CD14-positive monocyte (primary cell): ENCODE data around the gene FBXO2. TPM values are rescaled to one million over a fixed set of nuclear protein-coding genes. Genes with fewer than 3 reads are reported as not detected.
A peak's percentile ranks its signal among the peaks of the same experiment; 100 is the strongest.

Experiments used
- DNase-seq, 3 donors: peaks; one replicate each; pipeline ENCODE4 v3.0.0-alpha.2; 2011 to 2022
- H2AFZ ChIP-seq: 2 replicates; pipeline ENCODE4 v1.6.0; 2012; ENCODE audit warnings: mild to moderate bottlenecking, low read depth, low read length, inconsistent platforms; ENCODE audit not compliant: insufficient read depth, poor library complexity, severe bottlenecking
- H3K27ac ChIP-seq, 2 donors: 1 replicate in 1 of 2; 2 replicates in 1 of 2; pipeline ENCODE4 v1.5.1; 2012 to 2013; ENCODE audit warnings: low read length in 2 of 2, control low read depth in 1 of 2, inconsistent platforms in 1 of 2, low read depth in 1 of 2, mild to moderate bottlenecking in 1 of 2
- H3K27me3 ChIP-seq, 2 donors: one replicate each; pipeline versions ENCODE4 v1.6.0 to v1.6.1; 2011 to 2013; ENCODE audit warnings: low read length in 2 of 2; ENCODE audit not compliant: control insufficient read depth in 2 of 2, insufficient read depth in 2 of 2
- H3K36me3 ChIP-seq, 2 donors: replicated peaks in 1 of 2; 1 replicate in 1 of 2; 2 replicates in 1 of 2; pipeline versions ENCODE4 v1.5.1 to v1.6.1; 2012 to 2013; ENCODE audit warnings: low read length in 2 of 2, control low read depth in 1 of 2, inconsistent platforms in 1 of 2, mild to moderate bottlenecking in 1 of 2; ENCODE audit not compliant: insufficient read depth in 2 of 2, control insufficient read depth in 1 of 2
- H3K4me1 ChIP-seq, 2 donors: 1 replicate in 1 of 2; 2 replicates in 1 of 2; pipeline versions ENCODE4 v1.5.1 to v1.6.1; 2012 to 2013; ENCODE audit warnings: low read length in 2 of 2, control low read depth in 1 of 2, inconsistent platforms in 1 of 2, mild to moderate bottlenecking in 1 of 2, moderate library complexity in 1 of 2; ENCODE audit not compliant: insufficient read depth in 2 of 2, control insufficient read depth in 1 of 2
- H3K4me2 ChIP-seq: replicated peaks from 2 replicates; pipeline ENCODE3; 2012; ENCODE audit warnings: low read length, moderate library complexity, mild to moderate bottlenecking; ENCODE audit not compliant: poor library complexity, severe bottlenecking; ENCODE audit errors: extremely low read depth
- H3K4me3 ChIP-seq, 3 experiments: fragments of 200-600 bp in 1 of 3; sonication (generic) in 1 of 3; replicated peaks in 1 of 3; 1 replicate in 2 of 3; 2 replicates in 1 of 3; pipeline ENCODE4 v1.5.1; 2011 to 2013; ENCODE audit warnings: low read length in 3 of 3, mild to moderate bottlenecking in 3 of 3, control low read depth in 2 of 3, low read depth in 2 of 3, inconsistent platforms in 1 of 3, moderate library complexity in 1 of 3
- H3K79me2 ChIP-seq: 2 replicates; pipeline ENCODE4 v1.6.0; 2012; ENCODE audit warnings: mild to moderate bottlenecking, control low read depth, inconsistent platforms, low read length, moderate library complexity; ENCODE audit not compliant: insufficient read depth
- H3K9ac ChIP-seq: 2 replicates; pipeline ENCODE4 v1.6.0; 2017; ENCODE audit warnings: low read length, mild to moderate bottlenecking; ENCODE audit not compliant: insufficient read depth, poor library complexity, severe bottlenecking
- H3K9me3 ChIP-seq, 2 donors: replicated peaks in 1 of 2; 1 replicate in 1 of 2; 2 replicates in 1 of 2; pipeline versions ENCODE4 v1.5.1 to v1.6.1; 2012 to 2013; ENCODE audit warnings: low read length in 2 of 2, control low read depth in 1 of 2; ENCODE audit not compliant: control insufficient read depth in 1 of 2, insufficient read depth in 1 of 2
- H4K20me1 ChIP-seq: 2 replicates; pipeline ENCODE4 v1.6.0; 2012; ENCODE audit warnings: mild to moderate bottlenecking, low read length, control low read depth, moderate library complexity; ENCODE audit not compliant: insufficient read depth
- H3K27ac Mint-ChIP-seq, 7 donors: one replicate each; pipeline ENCODE4 v1.8.0; 2020; ENCODE audit warnings: mild to moderate bottlenecking in 7 of 7, mixed read lengths in 7 of 7, moderate library complexity in 6 of 7, inconsistent platforms in 2 of 7
- H3K27me3 Mint-ChIP-seq, 3 donors: one replicate each; pipeline ENCODE4 v1.8.0; 2021 to 2022; ENCODE audit warnings: low read depth in 3 of 3, mild to moderate bottlenecking in 3 of 3, mixed read lengths in 3 of 3, moderate library complexity in 3 of 3, inconsistent platforms in 1 of 3
- H3K36me3 Mint-ChIP-seq, 2 donors: one replicate each; pipeline ENCODE4 v1.8.0; 2020; ENCODE audit warnings: mixed read lengths in 2 of 2, inconsistent platforms in 1 of 2, mild to moderate bottlenecking in 1 of 2
- H3K4me1 Mint-ChIP-seq: one replicate; pipeline ENCODE4 v1.8.0; 2020; ENCODE audit warnings: mild to moderate bottlenecking, mixed read lengths
- H3K4me3 Mint-ChIP-seq, 2 donors: one replicate each; pipeline ENCODE4 v1.8.0; 2020; ENCODE audit warnings: mild to moderate bottlenecking in 2 of 2, mixed read lengths in 2 of 2, moderate library complexity in 1 of 2
- H3K9me3 Mint-ChIP-seq, 7 donors: one replicate each; pipeline ENCODE4 v1.8.0; 2020 to 2022; ENCODE audit warnings: mixed read lengths in 7 of 7, mild to moderate bottlenecking in 6 of 7, moderate library complexity in 6 of 7, inconsistent platforms in 2 of 7
- CTCF ChIP-seq: fragments of 200-600 bp; IDR thresholded peaks from one replicate; pipeline ENCODE4 v1.8.0; 2022; ENCODE audit warnings: antibody characterized with exemption, mild to moderate bottlenecking
- WGBS: methylation state at CpG from one replicate; pipeline ENCODE4 v1.1.5; 2013; ENCODE audit warnings: missing lambda C conversion rate; ENCODE audit not compliant: insufficient coverage; 5-methylcytosine and 5-hydroxymethylcytosine counted together
- intact Hi-C, 2 donors: fragments of 100-400 bp; cut with micrococcal nuclease; formaldehyde crosslinking; loops; one replicate each; pipeline versions ENCODE4 v1.15.0 to v1.15.1; 2023
- polyA plus RNA-seq, 3 donors: library from polyadenylated mRNA; depleted of rRNA in 1 of 3; unstranded in 2 of 3; stranded (reverse) in 1 of 3; fragments of 300-500 nt in 2 of 3; fragments of >200 nt in 1 of 3; fragmentation: Illumina TruSeq in 2 of 3; gene quantifications; 1 replicate in 2 of 3; 2 replicates in 1 of 3; pipeline ENCODE4 v1.2.3, GENCODE V29; 2012 to 2021

The FBXO2 gene
- polyA plus RNA-seq, 3 donors: 0.08 TPM; not detected in 2

GRCh38 chr1:11671544-11672286 is 17.5 kb upstream of the FBXO2 start:
- peaks cover 15% of the 10 kb centered on the region for H3K4me1 Mint-ChIP-seq
- H2AFZ ChIP-seq: no peak overlapping the region
- H3K36me3 Mint-ChIP-seq: peaks cover 47 to 78% of the 10 kb centered on the region in 2 donors
- H3K9me3 Mint-ChIP-seq: no peaks in the 10 kb centered on the region
- H3K27ac ChIP-seq: peak overlapping the region; percentile 35 to 70
- peaks cover 25% of the 10 kb centered on the region for H4K20me1 ChIP-seq
- peaks cover 39 to 72% of the 10 kb centered on the region in 2 donors for H3K36me3 ChIP-seq
- no peaks in the 10 kb centered on the region for H3K9me3 ChIP-seq
- peak overlapping the region in 1 of 7 donors; percentile 33 for H3K27ac Mint-ChIP-seq
- no peak overlapping the region for H3K9ac ChIP-seq
- H3K79me2 ChIP-seq: peaks cover 1% of the 10 kb centered on the region
- peaks cover 18 to 20% of the 10 kb centered on the region in 2 donors for H3K4me1 ChIP-seq
- no peak overlapping the region for H3K4me3 ChIP-seq
- H3K27me3 ChIP-seq: no peaks in the 10 kb centered on the region
- H3K4me3 Mint-ChIP-seq: no peak overlapping the region
- WGBS: 95% methylated on average over 7 of the region's 14 CpGs
- DNase-seq: peak in 1 of 3 donors; percentile 27
- intact Hi-C loops: loop anchor here in 1 of 2 donors (5.0 kb wide), 1 partner anchor 46 kb away; no protein-coding TSS in a partner anchor
- no peak for TF ChIP-seq CTCF
- no peak overlapping the region for H3K4me2 ChIP-seq
- no peaks in the 10 kb centered on the region for H3K27me3 Mint-ChIP-seq

GRCh38 chr1:11671205-11671543 is 16.9 kb upstream of the FBXO2 start:
- Histone ChIP-seq H3K4me1 (peaks cover 18 to 20% of the 10 kb centered on the region in 2 donors), H3K27me3 (no peaks in the 10 kb centered on the region)
- H3K9me3 Mint-ChIP-seq: no peaks in the 10 kb centered on the region

More at GRCh38 chr1:11671205-11671543, 16.9 kb upstream of the FBXO2 start:
- H3K4me3 Mint-ChIP-seq: no peak overlapping the region
- intact Hi-C loops: loop anchor here in 1 of 2 donors (5.0 kb wide), 1 partner anchor 46 kb away; no protein-coding TSS in a partner anchor
- Histone ChIP-seq H3K36me3 (peaks cover 39 to 66% of the 10 kb centered on the region in 2 donors), H3K9ac (no peak overlapping the region), H3K4me2 (no peak overlapping the region), H2AFZ (no peak overlapping the region), H3K79me2 (peaks cover 5% of the 10 kb centered on the region), H3K4me3 (no peak overlapping the region), H3K9me3 (no peaks in the 10 kb centered on the region), H3K27ac (peak overlapping the region; percentile 35 to 70), H4K20me1 (peaks cover 26% of the 10 kb centered on the region)
- H3K36me3 Mint-ChIP-seq: peaks cover 49 to 75% of the 10 kb centered on the region in 2 donors
- peak overlapping the region in 2 of 7 donors; percentile 18 to 33 for H3K27ac Mint-ChIP-seq
- no peaks in the 10 kb centered on the region for H3K27me3 Mint-ChIP-seq
- no peak for DNase-seq
- no peak for TF ChIP-seq CTCF
- peaks cover 15% of the 10 kb centered on the region for H3K4me1 Mint-ChIP-seq
- 60% methylated on average over 5 of the region's 6 CpGs for WGBS
